GM12878 (cell line): ENCODE results near the gene LSMEM2. TPM values are rescaled to one million over a fixed set of nuclear protein-coding genes. Genes with fewer than 3 reads are reported as not detected.

Source experiments
- ATAC-seq: fragments of 200-7000 bp; cut with Tn5 transposase; 3 replicates; pipeline ENCODE4 v1.9.1; 2020; ENCODE audit warnings: mild to moderate bottlenecking, moderate library complexity
- BruUV-seq: library from RNA; stranded (reverse); fragments of 400-500 nt; replicated peaks from 2 replicates; lab custom pipeline; 2021; lab: Mats Ljungman, UMichigan
- CTCF ChIA-PET: fragments of 300-600 bp; sonication (Branson Sonifier 250); formaldehyde crosslinking; extraction: SDS; loops from one replicate; lab custom pipeline; 2021; ENCODE audit warnings: inconsistent platforms; lab: Yijun Ruan, JAX
- POLR2A ChIA-PET: fragments of 350-600 bp; formaldehyde crosslinking; extraction: SDS; loops from one replicate; lab custom pipeline; 2021; ENCODE audit warnings: inconsistent platforms; lab: Charles Lee
- RAD21 ChIA-PET: fragments of 300-600 bp; sonication (Branson Sonifier 250); formaldehyde crosslinking; loops from one replicate; lab custom pipeline; 2023; ENCODE audit warnings: antibody characterized with exemption; ENCODE audit not compliant: unreplicated experiment; lab: Charles Lee
- SMC1A ChIA-PET: fragments of 300-600 bp; sonication (Branson Sonifier 250); formaldehyde crosslinking; loops from one replicate; lab custom pipeline; 2023; ENCODE audit not compliant: unreplicated experiment, uncharacterized antibody; lab: Charles Lee
- DNase-seq: peaks from one replicate; pipeline ENCODE4 v3.0.0-alpha.2; 2011; ENCODE audit warnings: low read depth, low spot score
- FAIRE-seq: peaks from 3 replicates; lab custom pipeline; 2011; peaks lifted over from hg19 to GRCh38; lab: Jason Lieb, UNC
- H2AFZ ChIP-seq: 2 replicates; pipeline ENCODE4 v1.6.0; 2011; ENCODE audit warnings: low read depth, low read length, control low read depth; ENCODE audit not compliant: control insufficient read depth
- H3K27ac ChIP-seq: 2 replicates; pipeline ENCODE4 v1.5.1; 2011; ENCODE audit warnings: control low read depth; ENCODE audit not compliant: control insufficient read depth, insufficient read depth
- H3K27me3 ChIP-seq, 2 experiments: replicated peaks in 1 of 2; 2 replicates each; pipeline versions ENCODE4 v1.6.0 to v1.6.1; 2011; ENCODE audit warnings: low read length in 1 of 2; ENCODE audit not compliant: control insufficient read depth in 2 of 2, insufficient read depth in 2 of 2
- H3K36me3 ChIP-seq, 2 experiments: 2 replicates each; pipeline ENCODE4 v1.5.1; 2011; ENCODE audit warnings: low read length in 1 of 2; ENCODE audit not compliant: control insufficient read depth in 2 of 2, insufficient read depth in 2 of 2
- H3K4me1 ChIP-seq: 2 replicates; pipeline ENCODE4 v1.6.1; 2011; ENCODE audit warnings: mild to moderate bottlenecking, low read length, moderate library complexity, mixed read lengths; ENCODE audit not compliant: control insufficient read depth, insufficient read depth
- H3K4me2 ChIP-seq: 2 replicates; pipeline ENCODE4 v1.6.0; 2011; ENCODE audit warnings: control low read depth; ENCODE audit not compliant: control insufficient read depth, insufficient read depth
- H3K4me3 ChIP-seq: fragments of 200-600 bp; sonication (generic); 2 replicates; pipeline ENCODE4 v1.5.1; 2016
- H3K79me2 ChIP-seq: 2 replicates; pipeline ENCODE4 v1.6.0; 2011; ENCODE audit warnings: low read length; ENCODE audit not compliant: control insufficient read depth, insufficient read depth
- H3K9ac ChIP-seq: 2 replicates; pipeline ENCODE4 v1.8.0; 2011; ENCODE audit warnings: low read length, control low read depth, mixed read lengths; ENCODE audit not compliant: control insufficient read depth, insufficient read depth
- H3K9me3 ChIP-seq: replicated peaks from 3 replicates; pipeline ENCODE4 v1.5.1; 2011; ENCODE audit warnings: mild to moderate bottlenecking, low read length; ENCODE audit not compliant: control insufficient read depth, insufficient read depth
- H4K20me1 ChIP-seq: 2 replicates; pipeline ENCODE4 v1.6.0; 2011; ENCODE audit not compliant: control insufficient read depth, insufficient read depth
- HDAC6 ChIP-seq: fragments of 200-600 bp; sonication (generic); IDR thresholded peaks from one replicate; pipeline ENCODE4 v1.8.0; 2017; ENCODE audit warnings: antibody characterized with exemption; ENCODE audit not compliant: unreplicated experiment
- MTA3 ChIP-seq: IDR thresholded peaks from 2 replicates; pipeline ENCODE4 v1.6.1; 2012; ENCODE audit warnings: low read length, inconsistent platforms, borderline replicate concordance
- POLR2AphosphoS2 ChIP-seq: IDR thresholded peaks from 2 replicates; pipeline ENCODE4 v1.6.1; 2011; ENCODE audit warnings: low read depth, mild to moderate bottlenecking, low read length, improper control_type of control experiment, moderate library complexity
- SPI1 ChIP-seq: IDR thresholded peaks from 2 replicates; pipeline ENCODE4 v1.6.1; 2011; ENCODE audit warnings: low read depth, mild to moderate bottlenecking, low read length, moderate library complexity, borderline replicate concordance; ENCODE audit not compliant: insufficient read depth
- TAF1 ChIP-seq: IDR thresholded peaks from 2 replicates; pipeline ENCODE4 v1.6.1; 2011; ENCODE audit warnings: mild to moderate bottlenecking, low read depth, low read length, borderline replicate concordance
- TCF7 ChIP-seq: IDR thresholded peaks from 2 replicates; pipeline ENCODE4 v1.6.1; 2014; ENCODE audit warnings: antibody characterized with exemption, borderline replicate concordance
- ZBED1 ChIP-seq: IDR thresholded peaks from 2 replicates; pipeline ENCODE4 v1.6.1; 2016; ENCODE audit warnings: borderline replicate concordance
- WGBS: methylation state at CpG from one replicate; pipeline ENCODE4 v1.1.6; 2016; ENCODE audit warnings: low lambda C conversion rate; ENCODE audit not compliant: insufficient replicate concordance, insufficient coverage; ENCODE audit errors: missing lambda C conversion rate; 5-methylcytosine and 5-hydroxymethylcytosine counted together
- in situ Hi-C: fragments of 300-500 bp; cut with MboI; formaldehyde crosslinking; loops from 9 replicates; pipeline ENCODE4 v1.14.3; 2018; ENCODE audit warnings: mixed read lengths
- intact Hi-C: fragments of 100-400 bp; cut with micrococcal nuclease; formaldehyde crosslinking; loops from one replicate; pipeline ENCODE4 v1.14.2; 2022; ENCODE audit not compliant: unreplicated experiment
- polyA plus RNA-seq, 11 experiments: library from polyadenylated mRNA; depleted of rRNA in 4 of 11; unstranded in 6 of 11; stranded (reverse) in 5 of 11; fragments of >200 nt; fragmentation: Nextera tagmentation in 4 of 11; fragmentation: Illumina TruSeq in 1 of 11; extraction: Ambion mirVana in 4 of 11; extraction: Trizol in 1 of 11; gene quantifications; 1 replicate in 1 of 11; 2 replicates in 10 of 11; pipeline versions ENCODE4 v1.2.1 to v1.2.3, GENCODE V29; 2011 to 2016; ENCODE audit warnings: inconsistent platforms in 2 of 11, missing spikeins in 2 of 11, low read depth in 1 of 11
- total RNA-seq, 4 experiments: library from RNA; depleted of rRNA in 3 of 4; stranded (reverse); fragments of >200 nt in 3 of 4; fragmentation: Illumina TruSeq in 1 of 4; extraction: Trizol in 1 of 4; gene quantifications; 2 replicates each; pipeline versions ENCODE4 v1.2.1 to v1.2.3, GENCODE V29; 2013 to 2021
- TF ChIP-seq, protein P1 (sequence below): fragments of 450-650 bp; IDR thresholded peaks from 2 replicates; pipeline ENCODE4 v1.6.1; 2018; ENCODE audit warnings: mild to moderate bottlenecking, low read depth, moderate library complexity; ENCODE audit not compliant: partially characterized antibody
- TF ChIP-seq, protein P2 (sequence below): fragments of 150-350 bp; IDR thresholded peaks from 2 replicates; pipeline ENCODE4 v1.6.1; 2016; ENCODE audit warnings: low read depth, low read length
- TF ChIP-seq, protein P3 (sequence below): IDR thresholded peaks from 2 replicates; pipeline ENCODE4 v1.6.1; 2011; ENCODE audit warnings: low read depth, mild to moderate bottlenecking, low read length, moderate library complexity, borderline replicate concordance; ENCODE audit errors: extremely low read depth
- TF ChIP-seq, protein P4 (sequence below): fragments of 450-650 bp; IDR thresholded peaks from 2 replicates; pipeline ENCODE4 v1.6.1; 2017; ENCODE audit warnings: mild to moderate bottlenecking, moderate library complexity

LSMEM2 gene
- total and polyA plus RNA-seq, 10 of the 15 experiments (the other 5 are each of a cell fraction or from before 2014, with no cell fraction given): 0.17 TPM; not detected in 9

DNA sequence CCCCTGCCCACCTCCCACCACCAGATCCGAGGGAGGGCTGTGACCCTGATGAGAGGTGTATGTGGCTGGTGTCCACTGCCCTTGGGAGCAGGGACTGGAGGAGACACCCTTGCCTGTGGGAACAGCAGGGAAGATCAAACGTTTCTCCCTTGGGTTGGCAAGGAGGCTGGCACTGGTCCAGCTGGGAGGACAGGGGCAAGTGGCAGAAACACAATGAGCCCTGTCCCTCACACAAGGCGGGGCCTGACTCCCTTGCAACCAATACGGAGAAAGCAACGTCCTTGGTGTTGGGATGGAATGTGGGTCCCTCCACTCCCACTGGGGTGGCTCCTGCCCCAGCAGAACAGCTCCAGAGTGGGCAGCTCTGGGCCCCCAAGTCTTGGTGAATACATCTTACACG, 38.4 kb downstream of the LSMEM2 start (continued):
- TF ChIP-seq MTA3 (no peak), POLR2AphosphoS2 (no peak)

DNA sequence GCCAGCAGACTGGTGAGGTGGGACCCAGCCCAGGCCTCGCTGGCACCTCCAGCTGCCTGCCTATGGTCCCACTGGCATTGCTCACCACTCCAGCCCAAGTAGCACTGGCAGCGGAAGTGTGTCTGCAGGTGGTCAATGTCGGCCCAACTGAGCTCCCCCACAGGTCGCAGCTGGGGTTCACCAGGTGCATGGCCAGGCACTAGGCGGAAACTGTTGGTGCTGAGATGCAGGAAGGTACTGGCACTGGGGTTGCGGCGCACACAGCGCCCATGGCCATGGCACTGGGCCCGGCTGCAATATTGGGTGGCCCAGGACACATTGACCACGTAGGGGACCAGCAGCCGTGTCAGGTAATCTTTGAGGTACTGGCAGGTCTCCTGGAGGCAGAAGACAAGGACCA, 39.3 kb downstream of the LSMEM2 start:
- no peak overlapping the region for H3K4me2 ChIP-seq
- no peak overlapping the region for H2AFZ ChIP-seq
- H3K9ac ChIP-seq: no peak overlapping the region
- H4K20me1 ChIP-seq: no peaks in the 10 kb centered on the region
- H3K4me3 ChIP-seq: no peak overlapping the region
- peaks cover 5% of the 10 kb centered on the region for H3K79me2 ChIP-seq
- H3K9me3 ChIP-seq: no peaks in the 10 kb centered on the region
- no peak for DNase-seq
- ATAC-seq: no peak
- POLR2A ChIA-PET: interaction anchor here (1.0 to 1.9 kb wide), 3 partner anchors 19 to 58 kb away, joined by 3 to 7 read pairs (median 5); partner anchors contain the start of genes HYAL3 and NAA80
- CTCF ChIA-PET: interaction anchor here (1.2 to 1.8 kb wide), 4 partner anchors 10 to 72 kb away, joined by 3 to 8 read pairs (median 4); partner anchors contain the start of genes HYAL3, NAA80 and TUSC2
- peaks cover 23% of the 10 kb centered on the region for H3K4me1 ChIP-seq
- RAD21 ChIA-PET: no interaction called here
- peaks cover 0 to 2% of the 10 kb centered on the region in 2 experiments; a peak in 2 of 4 replicates for H3K36me3 ChIP-seq
- H3K27ac ChIP-seq: no peak overlapping the region
- no peaks in the 10 kb centered on the region for H3K27me3 ChIP-seq
- BruUV-seq: no TSS peak
- WGBS: 87% methylated on average over 11 of the region's 11 CpGs
- in situ Hi-C loops: no loop called here
- SMC1A ChIA-PET: interaction anchor here (1.8 kb wide), 1 partner anchor 19 kb away, joined by 4 read pairs; the partner anchor contains the start of genes HYAL3 and NAA80
- intact Hi-C loops: no loop called here
- no peak for FAIRE-seq
- no peak for TF ChIP-seq HDAC6
- TF ChIP-seq, protein P1, sequence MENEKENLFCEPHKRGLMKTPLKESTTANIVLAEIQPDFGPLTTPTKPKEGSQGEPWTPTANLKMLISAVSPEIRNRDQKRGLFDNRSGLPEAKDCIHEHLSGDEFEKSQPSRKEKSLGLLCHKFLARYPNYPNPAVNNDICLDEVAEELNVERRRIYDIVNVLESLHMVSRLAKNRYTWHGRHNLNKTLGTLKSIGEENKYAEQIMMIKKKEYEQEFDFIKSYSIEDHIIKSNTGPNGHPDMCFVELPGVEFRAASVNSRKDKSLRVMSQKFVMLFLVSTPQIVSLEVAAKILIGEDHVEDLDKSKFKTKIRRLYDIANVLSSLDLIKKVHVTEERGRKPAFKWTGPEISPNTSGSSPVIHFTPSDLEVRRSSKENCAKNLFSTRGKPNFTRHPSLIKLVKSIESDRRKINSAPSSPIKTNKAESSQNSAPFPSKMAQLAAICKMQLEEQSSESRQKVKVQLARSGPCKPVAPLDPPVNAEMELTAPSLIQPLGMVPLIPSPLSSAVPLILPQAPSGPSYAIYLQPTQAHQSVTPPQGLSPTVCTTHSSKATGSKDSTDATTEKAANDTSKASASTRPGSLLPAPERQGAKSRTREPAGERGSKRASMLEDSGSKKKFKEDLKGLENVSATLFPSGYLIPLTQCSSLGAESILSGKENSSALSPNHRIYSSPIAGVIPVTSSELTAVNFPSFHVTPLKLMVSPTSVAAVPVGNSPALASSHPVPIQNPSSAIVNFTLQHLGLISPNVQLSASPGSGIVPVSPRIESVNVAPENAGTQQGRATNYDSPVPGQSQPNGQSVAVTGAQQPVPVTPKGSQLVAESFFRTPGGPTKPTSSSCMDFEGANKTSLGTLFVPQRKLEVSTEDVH: no peak
- TF ChIP-seq TAF1: no peak
- TF ChIP-seq, protein P2, sequence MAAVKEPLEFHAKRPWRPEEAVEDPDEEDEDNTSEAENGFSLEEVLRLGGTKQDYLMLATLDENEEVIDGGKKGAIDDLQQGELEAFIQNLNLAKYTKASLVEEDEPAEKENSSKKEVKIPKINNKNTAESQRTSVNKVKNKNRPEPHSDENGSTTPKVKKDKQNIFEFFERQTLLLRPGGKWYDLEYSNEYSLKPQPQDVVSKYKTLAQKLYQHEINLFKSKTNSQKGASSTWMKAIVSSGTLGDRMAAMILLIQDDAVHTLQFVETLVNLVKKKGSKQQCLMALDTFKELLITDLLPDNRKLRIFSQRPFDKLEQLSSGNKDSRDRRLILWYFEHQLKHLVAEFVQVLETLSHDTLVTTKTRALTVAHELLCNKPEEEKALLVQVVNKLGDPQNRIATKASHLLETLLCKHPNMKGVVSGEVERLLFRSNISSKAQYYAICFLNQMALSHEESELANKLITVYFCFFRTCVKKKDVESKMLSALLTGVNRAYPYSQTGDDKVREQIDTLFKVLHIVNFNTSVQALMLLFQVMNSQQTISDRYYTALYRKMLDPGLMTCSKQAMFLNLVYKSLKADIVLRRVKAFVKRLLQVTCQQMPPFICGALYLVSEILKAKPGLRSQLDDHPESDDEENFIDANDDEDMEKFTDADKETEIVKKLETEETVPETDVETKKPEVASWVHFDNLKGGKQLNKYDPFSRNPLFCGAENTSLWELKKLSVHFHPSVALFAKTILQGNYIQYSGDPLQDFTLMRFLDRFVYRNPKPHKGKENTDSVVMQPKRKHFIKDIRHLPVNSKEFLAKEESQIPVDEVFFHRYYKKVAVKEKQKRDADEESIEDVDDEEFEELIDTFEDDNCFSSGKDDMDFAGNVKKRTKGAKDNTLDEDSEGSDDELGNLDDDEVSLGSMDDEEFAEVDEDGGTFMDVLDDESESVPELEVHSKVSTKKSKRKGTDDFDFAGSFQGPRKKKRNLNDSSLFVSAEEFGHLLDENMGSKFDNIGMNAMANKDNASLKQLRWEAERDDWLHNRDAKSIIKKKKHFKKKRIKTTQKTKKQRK: no peak
- TF ChIP-seq SPI1: no peak
- TF ChIP-seq ZBED1: no peak
- no peak for TF ChIP-seq TCF7
- TF ChIP-seq, protein P3, sequence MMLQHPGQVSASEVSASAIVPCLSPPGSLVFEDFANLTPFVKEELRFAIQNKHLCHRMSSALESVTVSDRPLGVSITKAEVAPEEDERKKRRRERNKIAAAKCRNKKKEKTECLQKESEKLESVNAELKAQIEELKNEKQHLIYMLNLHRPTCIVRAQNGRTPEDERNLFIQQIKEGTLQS: no peak
- TF ChIP-seq, protein P4, sequence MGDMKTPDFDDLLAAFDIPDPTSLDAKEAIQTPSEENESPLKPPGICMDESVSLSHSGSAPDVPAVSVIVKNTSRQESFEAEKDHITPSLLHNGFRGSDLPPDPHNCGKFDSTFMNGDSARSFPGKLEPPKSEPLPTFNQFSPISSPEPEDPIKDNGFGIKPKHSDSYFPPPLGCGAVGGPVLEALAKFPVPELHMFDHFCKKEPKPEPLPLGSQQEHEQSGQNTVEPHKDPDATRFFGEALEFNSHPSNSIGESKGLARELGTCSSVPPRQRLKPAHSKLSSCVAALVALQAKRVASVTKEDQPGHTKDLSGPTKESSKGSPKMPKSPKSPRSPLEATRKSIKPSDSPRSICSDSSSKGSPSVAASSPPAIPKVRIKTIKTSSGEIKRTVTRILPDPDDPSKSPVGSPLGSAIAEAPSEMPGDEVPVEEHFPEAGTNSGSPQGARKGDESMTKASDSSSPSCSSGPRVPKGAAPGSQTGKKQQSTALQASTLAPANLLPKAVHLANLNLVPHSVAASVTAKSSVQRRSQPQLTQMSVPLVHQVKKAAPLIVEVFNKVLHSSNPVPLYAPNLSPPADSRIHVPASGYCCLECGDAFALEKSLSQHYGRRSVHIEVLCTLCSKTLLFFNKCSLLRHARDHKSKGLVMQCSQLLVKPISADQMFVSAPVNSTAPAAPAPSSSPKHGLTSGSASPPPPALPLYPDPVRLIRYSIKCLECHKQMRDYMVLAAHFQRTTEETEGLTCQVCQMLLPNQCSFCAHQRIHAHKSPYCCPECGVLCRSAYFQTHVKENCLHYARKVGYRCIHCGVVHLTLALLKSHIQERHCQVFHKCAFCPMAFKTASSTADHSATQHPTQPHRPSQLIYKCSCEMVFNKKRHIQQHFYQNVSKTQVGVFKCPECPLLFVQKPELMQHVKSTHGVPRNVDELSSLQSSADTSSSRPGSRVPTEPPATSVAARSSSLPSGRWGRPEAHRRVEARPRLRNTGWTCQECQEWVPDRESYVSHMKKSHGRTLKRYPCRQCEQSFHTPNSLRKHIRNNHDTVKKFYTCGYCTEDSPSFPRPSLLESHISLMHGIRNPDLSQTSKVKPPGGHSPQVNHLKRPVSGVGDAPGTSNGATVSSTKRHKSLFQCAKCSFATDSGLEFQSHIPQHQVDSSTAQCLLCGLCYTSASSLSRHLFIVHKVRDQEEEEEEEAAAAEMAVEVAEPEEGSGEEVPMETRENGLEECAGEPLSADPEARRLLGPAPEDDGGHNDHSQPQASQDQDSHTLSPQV: no peak
